Liver (tissue), 3 donors: ENCODE measurements around the gene GNLY.

Source experiments
- CTCF ChIP-seq: fragments of 150-350 bp; IDR thresholded peaks from 2 replicates; pipeline ENCODE4 v1.5.1; 2017; ENCODE audit warnings: improper control_type of control experiment, low read depth, low read length; ENCODE audit not compliant: missing input control
- EGR1 ChIP-seq, 2 donors: IDR thresholded peaks; 2 replicates each; pipeline ENCODE4 v1.6.1; 2016 to 2018; ENCODE audit warnings: antibody characterized with exemption in 2 of 2, low read depth in 2 of 2
- MAX ChIP-seq: IDR thresholded peaks from 2 replicates; pipeline ENCODE4 v1.6.1; 2016; ENCODE audit warnings: antibody characterized with exemption
- RAD21 ChIP-seq, 2 donors: IDR thresholded peaks; 2 replicates each; pipeline ENCODE4 v1.6.1; 2016; ENCODE audit warnings: antibody characterized with exemption in 2 of 2, mild to moderate bottlenecking in 2 of 2
- SP1 ChIP-seq: IDR thresholded peaks from 2 replicates; pipeline ENCODE4 v1.6.1; 2018; ENCODE audit warnings: antibody characterized with exemption, mild to moderate bottlenecking
- YY1 ChIP-seq: IDR thresholded peaks from 2 replicates; pipeline ENCODE4 v1.6.1; 2016; ENCODE audit warnings: antibody characterized with exemption, mild to moderate bottlenecking
- ZBTB33 ChIP-seq: IDR thresholded peaks from 2 replicates; pipeline ENCODE4 v1.6.1; 2016; ENCODE audit warnings: antibody characterized with exemption
- donor health status: healthy.
- donor health status: healthy.

- TF ChIP-seq MAX (no peak), ZBTB33 (no peak), EGR1 (IDR thresholded peaks at IDR 0.05; ENCODE audit: low read depth in 2 of 2) (no peak), CTCF (no peak), YY1 (no peak), SP1 (no peak), RAD21 (IDR thresholded peaks at IDR 0.05) (no peak)
Measured at GRCh38 chr2:85717308-85718008, 23.3 kb downstream of the GNLY start.
